Measurements from ENCODE around the gene CRMP1.

GRCh38 chr4:5790546-5790857 lies 102.4 kb downstream of the CRMP1 start:
- no peak for TF ChIP-seq CTCF (IDR thresholded peaks at IDR 0.05)
- TF ChIP-seq POLR2A (IDR thresholded peaks at IDR 0.05), result no peak

Measured in body of pancreas (tissue), 4 donors.